ENCODE results near the gene GLTP.

GRCh38 chr12:109893261-109893995 lies 13.1 kb upstream of the GLTP start:
- TF ChIP-seq AGO1 (IDR thresholded peaks at IDR 0.05; ENCODE audit: low read depth, low read length, poor library complexity, severe bottlenecking) (no peak), POLR2AphosphoS5 (IDR thresholded peaks at IDR 0.05; ENCODE audit: low read depth, low read length) (no peak), LRRFIP1 (CRISPR knock-in tag; conservative IDR thresholded peaks at IDR 0.05) (no peak), RNF2 (conservative IDR thresholded peaks at IDR 0.05; ENCODE audit: low read depth) (no peak), RBM39 (IDR thresholded peaks at IDR 0.05; ENCODE audit: low read depth, low read length, poor library complexity, severe bottlenecking) (no peak), ZNF564 (CRISPR knock-in tag; IDR thresholded peaks at IDR 0.05) (no peak)
- TF ChIP-seq, protein P1, sequence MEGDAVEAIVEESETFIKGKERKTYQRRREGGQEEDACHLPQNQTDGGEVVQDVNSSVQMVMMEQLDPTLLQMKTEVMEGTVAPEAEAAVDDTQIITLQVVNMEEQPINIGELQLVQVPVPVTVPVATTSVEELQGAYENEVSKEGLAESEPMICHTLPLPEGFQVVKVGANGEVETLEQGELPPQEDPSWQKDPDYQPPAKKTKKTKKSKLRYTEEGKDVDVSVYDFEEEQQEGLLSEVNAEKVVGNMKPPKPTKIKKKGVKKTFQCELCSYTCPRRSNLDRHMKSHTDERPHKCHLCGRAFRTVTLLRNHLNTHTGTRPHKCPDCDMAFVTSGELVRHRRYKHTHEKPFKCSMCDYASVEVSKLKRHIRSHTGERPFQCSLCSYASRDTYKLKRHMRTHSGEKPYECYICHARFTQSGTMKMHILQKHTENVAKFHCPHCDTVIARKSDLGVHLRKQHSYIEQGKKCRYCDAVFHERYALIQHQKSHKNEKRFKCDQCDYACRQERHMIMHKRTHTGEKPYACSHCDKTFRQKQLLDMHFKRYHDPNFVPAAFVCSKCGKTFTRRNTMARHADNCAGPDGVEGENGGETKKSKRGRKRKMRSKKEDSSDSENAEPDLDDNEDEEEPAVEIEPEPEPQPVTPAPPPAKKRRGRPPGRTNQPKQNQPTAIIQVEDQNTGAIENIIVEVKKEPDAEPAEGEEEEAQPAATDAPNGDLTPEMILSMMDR (CRISPR knock-in tag; IDR thresholded peaks at IDR 0.05): no peak
